ENCODE results near the gene GAS2L1.

GAS2L1 gene

DNA sequence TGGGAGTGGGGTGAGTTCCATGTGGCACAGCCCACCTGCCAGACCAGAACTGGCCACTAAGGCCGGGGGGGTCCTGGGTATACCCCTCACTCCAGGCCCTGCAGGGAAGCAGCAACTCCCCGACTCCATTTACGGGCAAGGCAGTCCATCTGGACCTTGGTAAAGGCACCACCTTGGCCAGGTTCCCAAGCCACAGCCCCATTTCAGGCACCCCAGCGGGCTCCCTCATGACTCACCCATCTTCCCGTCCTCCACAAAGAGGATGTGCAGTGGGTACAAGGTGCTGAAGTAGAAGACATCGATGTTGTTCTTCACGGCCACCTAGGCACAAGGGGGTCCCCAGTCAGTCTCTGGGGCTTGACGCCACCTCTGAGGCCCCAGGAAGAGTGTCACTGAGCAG is 24.8 kb downstream of the GAS2L1 start:
- ATAC-seq: no peak
- TF ChIP-seq ISL1 (CRISPR knock-in tag; IDR thresholded peaks at IDR 0.05): no peak
- TF ChIP-seq PPARA (CRISPR knock-in tag; IDR thresholded peaks at IDR 0.05; ENCODE audit: borderline replicate concordance): no peak
- no peak for TF ChIP-seq ZC3H10 (CRISPR knock-in tag; IDR thresholded peaks at IDR 0.05)

GRCh38 chr22:29331658-29332300 is 25.3 kb downstream of the GAS2L1 start:
- TF ChIP-seq ZFP30 (CRISPR knock-in tag; IDR thresholded peaks at IDR 0.05): no peak
- no peak for ATAC-seq

GRCh38 chr22:29332886-29333496 is 26.5 kb downstream of the GAS2L1 start:
- TF ChIP-seq ZNF8 (CRISPR knock-in tag; IDR thresholded peaks at IDR 0.05): no peak
- no peak for TF ChIP-seq TOX (CRISPR knock-in tag; IDR thresholded peaks at IDR 0.05; ENCODE audit: borderline replicate concordance)
- no peak for TF ChIP-seq PATZ1 (CRISPR knock-in tag; IDR thresholded peaks at IDR 0.05; ENCODE audit: borderline replicate concordance)
- TF ChIP-seq ARNTL (CRISPR knock-in tag; IDR thresholded peaks at IDR 0.05; ENCODE audit: borderline replicate concordance, low read depth): no peak
- no peak for TF ChIP-seq CSRNP3 (CRISPR knock-in tag; IDR thresholded peaks at IDR 0.05)
- no peak for TF ChIP-seq ZFP30 (CRISPR knock-in tag; IDR thresholded peaks at IDR 0.05)
- no peak for TF ChIP-seq POU6F1 (CRISPR knock-in tag; IDR thresholded peaks at IDR 0.05; ENCODE audit: borderline replicate concordance, low read depth)
- no peak for ATAC-seq

- no peak for ATAC-seq
- TF ChIP-seq ZNF565 (CRISPR knock-in tag; conservative IDR thresholded peaks at IDR 0.05; ENCODE audit: low read depth) (no peak), BACH2 (CRISPR knock-in tag; IDR thresholded peaks at IDR 0.05; ENCODE audit: borderline replicate concordance) (no peak), TOX (CRISPR knock-in tag; IDR thresholded peaks at IDR 0.05; ENCODE audit: borderline replicate concordance) (no peak), ESRRG (CRISPR knock-in tag; IDR thresholded peaks at IDR 0.05) (no peak), OSR1 (CRISPR knock-in tag; IDR thresholded peaks at IDR 0.05) (no peak), GLIS3 (CRISPR knock-in tag; IDR thresholded peaks at IDR 0.05) (no peak), TSHZ2 (CRISPR knock-in tag; IDR thresholded peaks at IDR 0.05) (no peak), PPARA (CRISPR knock-in tag; IDR thresholded peaks at IDR 0.05; ENCODE audit: borderline replicate concordance) (no peak), CSDC2 (CRISPR knock-in tag; IDR thresholded peaks at IDR 0.05) (no peak), SNAI2 (CRISPR knock-in tag; IDR thresholded peaks at IDR 0.05) (no peak), TCF4 (CRISPR knock-in tag; IDR thresholded peaks at IDR 0.05; ENCODE audit: borderline replicate concordance) (no peak)
- TF ChIP-seq, protein P1, sequence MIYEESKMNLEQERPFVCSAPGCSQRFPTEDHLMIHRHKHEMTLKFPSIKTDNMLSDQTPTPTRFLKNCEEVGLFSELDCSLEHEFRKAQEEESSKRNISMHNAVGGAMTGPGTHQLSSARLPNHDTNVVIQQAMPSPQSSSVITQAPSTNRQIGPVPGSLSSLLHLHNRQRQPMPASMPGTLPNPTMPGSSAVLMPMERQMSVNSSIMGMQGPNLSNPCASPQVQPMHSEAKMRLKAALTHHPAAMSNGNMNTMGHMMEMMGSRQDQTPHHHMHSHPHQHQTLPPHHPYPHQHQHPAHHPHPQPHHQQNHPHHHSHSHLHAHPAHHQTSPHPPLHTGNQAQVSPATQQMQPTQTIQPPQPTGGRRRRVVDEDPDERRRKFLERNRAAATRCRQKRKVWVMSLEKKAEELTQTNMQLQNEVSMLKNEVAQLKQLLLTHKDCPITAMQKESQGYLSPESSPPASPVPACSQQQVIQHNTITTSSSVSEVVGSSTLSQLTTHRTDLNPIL (CRISPR knock-in tag; IDR thresholded peaks at IDR 0.05; ENCODE audit: low read depth): no peak
Measured at GRCh38 chr22:29334148-29334547, 27.7 kb downstream of the GAS2L1 start.
